Measurements from ENCODE around the gene PYGB.

PYGB gene

DNA sequence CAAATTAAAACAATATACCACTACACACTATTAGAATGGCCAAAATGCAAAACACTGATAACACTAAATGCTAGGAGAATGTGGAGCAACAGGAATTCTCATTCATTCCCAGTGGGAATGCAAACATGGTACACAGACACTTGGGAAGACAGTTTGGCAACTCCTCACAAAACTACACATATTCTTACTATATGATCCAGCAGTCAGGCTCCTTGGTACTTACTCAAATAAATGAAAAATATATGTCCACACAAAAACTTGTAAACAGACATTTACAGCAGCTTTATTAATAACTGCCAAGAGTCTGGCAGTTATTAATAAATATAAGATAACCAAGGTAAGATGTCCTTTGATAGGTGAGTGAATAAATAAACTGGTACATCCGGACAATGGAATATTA is 97.8 kb downstream of the PYGB start:
- no peaks in the 10 kb centered on the region for H3K9me3 ChIP-seq (ENCODE audit: control insufficient read depth, insufficient read depth, low read length)
- no peaks in the 10 kb centered on the region for H3K36me3 ChIP-seq (ENCODE audit: insufficient read depth, low read length)
- no peaks in the 10 kb centered on the region for H3K4me1 ChIP-seq (ENCODE audit: insufficient read depth, low read length)
- no peak overlapping the region for H3K9ac ChIP-seq (ENCODE audit: low read depth, low read length)

DNA sequence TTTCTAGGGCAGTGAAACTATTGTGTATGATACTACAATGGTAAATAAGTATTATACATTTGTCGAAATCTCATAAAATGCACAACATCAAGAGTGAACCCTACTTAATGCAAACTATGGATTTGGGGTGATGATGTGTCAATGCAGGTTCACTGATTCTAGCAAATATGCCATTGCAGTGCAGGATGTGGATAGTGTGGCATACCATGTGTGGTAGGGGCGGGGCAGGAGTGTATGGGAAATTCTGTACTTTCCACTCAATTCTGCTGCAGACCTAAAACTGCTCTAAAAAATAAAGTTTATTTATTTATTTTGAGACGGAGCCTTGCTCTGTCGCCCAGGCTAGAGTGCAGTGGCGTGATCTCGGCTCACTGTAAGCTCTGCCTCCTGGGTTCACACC is 98.5 kb downstream of the PYGB start:
- Histone ChIP-seq H3K9ac (ENCODE audit: low read depth, low read length) (no peak overlapping the region), H3K4me1 (ENCODE audit: insufficient read depth, low read length) (0 out of 2 replicates have a peak, but pooled peaks cover 5% of the 10 kb centered on the region), H3K36me3 (ENCODE audit: insufficient read depth, low read length) (no peaks in the 10 kb centered on the region), H3K9me3 (ENCODE audit: control insufficient read depth, insufficient read depth, low read length) (no peaks in the 10 kb centered on the region)
